Caki2 (cell line): ENCODE results near the gene PCDHGA3. TPM values are rescaled to one million over a fixed set of nuclear protein-coding genes. Genes with fewer than 3 reads are reported as not detected.
"Not testable (repeated sequence)": the region's sequence is repeated elsewhere in the genome, so short reads cannot be mapped to it uniquely, and the experiment has no call there.

Experiments
- DNase-seq: peaks from one replicate; pipeline ENCODE4 v3.0.0-alpha.2; 2015; ENCODE audit warnings: low read depth
- in situ Hi-C: cut with HindIII; loops from 2 replicates; pipeline ENCODE4 v1.10.0; 2016; ENCODE audit warnings: low sequenced_read_pairs, low pct_unique_long_range_greater_than_20kb, mixed read lengths
- total RNA-seq: library from RNA; depleted of rRNA; stranded (reverse); fragments of >200 nt; shearing (Covaris generic); gene quantifications from 2 replicates; pipeline ENCODE4 v1.2.3, GENCODE V29; 2014; ENCODE audit warnings: low replicate concordance

Gene PCDHGA3
- total RNA-seq, 1 experiment from 2014 or later = not detected

GRCh38 chr5:141371572-141372475 is 28.2 kb downstream of the PCDHGA3 start:
- in situ Hi-C loops = no loop called here
- DNase-seq = no peak

GRCh38 chr5:141373673-141374317 is 30.2 kb downstream of the PCDHGA3 start, which contains the start of gene PCDHGA6:
Gene PCDHGA6, plus strand, starts transcription at chr5:141373891. Its CDS starts 193 bp downstream, at chr5:141374084.
- DNase-seq = no peak
- in situ Hi-C loops = no loop called here

GRCh38 chr5:141374627-141375026 is 31.0 kb downstream of the PCDHGA3 start:
- no peak for DNase-seq
- in situ Hi-C loops = no loop called here

- in situ Hi-C loops, DNase-seq: not testable (repeated sequence)
These were observed 32.0 kb downstream of the PCDHGA3 start for GRCh38 chr5:141375444-141376155.

- DNase-seq = no peak
- in situ Hi-C loops = no loop called here
These were observed 39.1 kb downstream of the PCDHGA3 start, which contains the start of gene PCDHGA7 for GRCh38 chr5:141382469-141383294. Gene PCDHGA7, plus strand, starts transcription at chr5:141382742. Its CDS starts 158 bp downstream, at chr5:141382900.

GRCh38 chr5:141383345-141383744 is 39.7 kb downstream of the PCDHGA3 start:
- no peak for DNase-seq
- in situ Hi-C loops = no loop called here

GRCh38 chr5:141384471-141385267 is 41.0 kb downstream of the PCDHGA3 start:
- DNase-seq = no peak
- in situ Hi-C loops = no loop called here

- DNase-seq, in situ Hi-C loops: not testable (repeated sequence)
These were observed 44.1 kb downstream of the PCDHGA3 start, which contains the start of gene PCDHGB4 for GRCh38 chr5:141387557-141388311. Gene PCDHGB4, plus strand, starts transcription at chr5:141387698. Its CDS starts 187 bp downstream, at chr5:141387885.

GRCh38 chr5:141388661-141389060 is 45.0 kb downstream of the PCDHGA3 start:
- DNase-seq = no peak
- in situ Hi-C loops = no loop called here

- in situ Hi-C loops = no loop called here
- DNase-seq = no peak
These were observed 45.8 kb downstream of the PCDHGA3 start for GRCh38 chr5:141389153-141390042.

- in situ Hi-C loops = no loop called here
These were observed 49.0 kb downstream of the PCDHGA3 start, which contains the start of gene PCDHGA8 for GRCh38 chr5:141392429-141393198. Gene PCDHGA8, plus strand, starts transcription at chr5:141392633. Its CDS starts 181 bp downstream, at chr5:141392814.

GRCh38 chr5:141393267-141393666 is 49.6 kb downstream of the PCDHGA3 start:
- DNase-seq = no peak
- in situ Hi-C loops = no loop called here

More at GRCh38 chr5:141392429-141393198, 49.0 kb downstream of the PCDHGA3 start, which contains the start of gene PCDHGA8:
- peak; percentile 4 for DNase-seq

- in situ Hi-C loops, DNase-seq: not testable (repeated sequence)
These were observed 51.0 kb downstream of the PCDHGA3 start for GRCh38 chr5:141394401-141395187.
